GM18505 (cell line): ENCODE results near the gene SPIB.
"Not testable (repeated sequence)": the region's sequence is repeated elsewhere in the genome, so short reads cannot be mapped to it uniquely, and the experiment has no call there.

Experiments
- ATAC-seq: cut with Tn5 transposase; IDR thresholded peaks from one replicate; pipeline ENCODE4 v1.9.1; 2021; ENCODE audit not compliant: unreplicated experiment
- POLR2A ChIP-seq: IDR thresholded peaks from 4 replicates; pipeline ENCODE4 v1.6.1; 2011; ENCODE audit warnings: borderline replicate concordance; ENCODE audit not compliant: insufficient read depth, insufficient read length; ENCODE audit errors: extremely low read depth

SPIB gene

DNA sequence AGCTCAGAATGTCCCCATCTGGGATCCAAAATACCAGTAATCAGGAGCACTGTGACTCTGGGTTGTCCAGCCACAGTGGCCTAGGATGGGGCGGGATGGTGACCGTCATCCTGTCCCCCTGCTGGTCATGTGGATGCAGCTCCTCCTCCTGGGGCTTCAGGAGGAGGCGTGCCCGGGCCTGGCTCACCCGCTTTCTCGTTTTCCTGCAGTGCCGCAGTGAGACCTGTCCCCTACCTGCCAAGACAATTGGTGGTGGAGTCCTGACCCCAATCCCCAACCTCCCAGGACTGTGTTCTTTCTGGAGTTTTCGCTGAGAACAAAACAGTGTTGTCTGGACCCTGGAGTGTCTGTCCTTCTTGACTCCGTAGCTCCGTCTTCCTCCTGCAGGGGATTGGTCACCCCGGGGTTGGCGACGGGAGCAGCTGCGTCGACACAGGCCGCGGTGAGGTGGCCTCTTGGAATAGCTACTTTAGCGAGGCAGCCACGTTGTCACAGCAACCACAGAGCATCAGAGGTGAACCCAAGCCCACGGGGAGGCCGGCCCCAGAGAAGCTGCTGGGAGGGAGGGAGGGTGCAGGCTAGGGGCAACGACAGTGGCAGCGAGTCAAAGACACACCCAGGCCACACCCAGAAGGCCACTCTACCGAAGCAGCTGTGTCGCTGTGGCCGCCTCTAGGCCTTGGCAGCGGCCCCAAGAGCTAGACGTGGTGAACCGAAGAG lies 47.4 kb downstream of the SPIB start:
- ATAC-seq = no peak
- TF ChIP-seq POLR2A = no peak

DNA sequence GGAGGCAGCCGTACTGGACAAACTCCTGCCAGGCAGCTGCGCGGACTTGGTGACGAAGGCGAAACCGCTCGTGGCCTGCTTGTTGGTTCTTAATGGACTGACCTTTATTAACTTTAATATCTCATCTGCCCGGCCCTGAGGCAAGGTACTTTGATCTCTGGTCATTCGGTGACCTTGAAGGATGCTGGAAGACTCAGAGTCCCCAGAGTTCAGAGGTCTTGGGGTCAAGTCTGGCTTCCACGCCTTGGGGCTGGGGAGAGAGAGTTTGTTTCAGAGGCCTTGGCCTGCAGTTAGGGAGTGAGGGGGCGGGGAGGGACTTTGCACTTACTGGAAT lies 47.9 kb downstream of the SPIB start:
- TF ChIP-seq POLR2A = no peak
- no peak for ATAC-seq

DNA sequence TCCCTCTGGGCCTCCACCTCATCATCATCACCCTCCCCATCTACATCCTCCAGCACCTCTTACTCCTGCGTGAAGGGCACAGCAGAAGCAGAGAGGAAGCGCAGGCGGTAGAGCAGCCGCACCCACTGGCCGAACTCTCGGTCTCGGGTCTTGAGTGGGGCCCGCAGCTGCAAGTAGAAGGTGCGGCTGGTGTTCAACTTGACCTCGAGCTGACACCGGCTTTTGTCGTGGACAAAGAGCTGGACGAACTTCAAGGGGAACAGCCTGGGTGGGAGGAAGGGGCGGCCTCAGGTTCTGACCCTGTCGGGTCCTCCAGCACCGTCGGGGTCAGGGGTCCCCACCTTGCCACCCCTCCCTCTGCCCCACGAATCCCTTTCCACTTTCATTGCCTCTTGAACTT lies 48.8 kb downstream of the SPIB start:
- no peak for TF ChIP-seq POLR2A
- ATAC-seq = no peak

DNA sequence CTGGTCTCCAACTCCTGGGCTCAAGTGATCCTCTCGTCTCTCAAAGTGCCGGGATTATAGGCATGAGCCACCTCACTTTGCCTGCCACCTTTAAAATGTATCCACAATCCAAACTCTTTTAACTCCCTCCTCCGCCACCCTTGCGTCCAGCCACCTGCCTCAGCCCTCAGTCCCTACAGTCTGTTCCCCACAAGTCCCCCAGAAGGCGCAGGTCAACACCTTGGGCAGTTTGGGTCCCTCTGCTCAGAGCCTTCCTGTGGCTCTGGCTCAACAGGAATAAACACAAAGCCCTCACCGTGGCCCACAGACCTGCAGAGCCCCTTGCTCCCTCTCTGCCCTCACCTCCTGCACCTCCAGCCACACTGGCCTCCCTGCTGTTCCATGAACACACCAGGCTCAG lies 50.1 kb downstream of the SPIB start:
- TF ChIP-seq POLR2A = no peak

GRCh38 chr19:50473336-50473735 lies 54.6 kb downstream of the SPIB start:
- ATAC-seq = not testable (repeated sequence)

More for the DNA sequence above, 50.1 kb downstream of the SPIB start:
- no peak for ATAC-seq

- TF ChIP-seq POLR2A = no peak
- ATAC-seq = no peak
These were observed 56.4 kb downstream of the SPIB start for GRCh38 chr19:50475101-50475568.

DNA sequence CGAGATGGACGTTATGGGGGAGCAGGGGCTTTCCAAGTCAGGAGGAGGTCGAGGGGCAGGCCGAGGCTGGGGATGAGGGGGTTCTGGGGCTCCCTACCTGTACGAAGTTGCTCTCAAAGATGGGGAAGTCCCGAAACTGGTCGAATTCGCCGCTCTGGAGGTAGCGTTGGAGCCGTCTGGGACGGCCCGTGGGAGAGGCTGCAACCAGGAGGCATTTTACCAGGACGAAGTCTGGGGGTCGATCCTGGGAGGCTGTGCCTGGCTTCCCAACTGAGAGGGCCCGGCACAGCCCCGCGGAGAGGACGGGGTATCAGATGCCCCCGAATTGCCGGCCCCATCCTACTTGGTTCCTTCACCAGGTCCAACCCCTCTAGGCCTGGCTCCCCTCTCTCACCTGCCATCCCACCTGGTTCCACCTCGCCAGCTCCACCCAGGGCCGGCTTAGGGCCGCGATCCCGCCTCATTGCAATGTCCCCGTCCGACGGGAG lies 57.0 kb downstream of the SPIB start:
- peak; percentile 22 for ATAC-seq

GRCh38 chr19:50476224-50476906 lies 57.6 kb downstream of the SPIB start, which contains the start of the genes EMC10 and GARIN5A:
Gene EMC10, plus strand, starts transcription at chr19:50476507. Its CDS starts 38 bp downstream, at chr19:50476545.
Gene GARIN5A, minus strand, starts transcription at chr19:50476848. Its CDS starts 460 bp downstream, at chr19:50476388.
- ATAC-seq = peak; percentile 83
- peak; percentile 98 for TF ChIP-seq POLR2A

More for the DNA sequence above, 57.0 kb downstream of the SPIB start:
- TF ChIP-seq POLR2A = no peak

GRCh38 chr19:50476907-50477238 lies 58.1 kb downstream of the SPIB start:
- no peak for TF ChIP-seq POLR2A
- no peak for ATAC-seq

GRCh38 chr19:50477751-50478515 lies 59.2 kb downstream of the SPIB start:
- TF ChIP-seq POLR2A = no peak
- ATAC-seq = no peak

DNA sequence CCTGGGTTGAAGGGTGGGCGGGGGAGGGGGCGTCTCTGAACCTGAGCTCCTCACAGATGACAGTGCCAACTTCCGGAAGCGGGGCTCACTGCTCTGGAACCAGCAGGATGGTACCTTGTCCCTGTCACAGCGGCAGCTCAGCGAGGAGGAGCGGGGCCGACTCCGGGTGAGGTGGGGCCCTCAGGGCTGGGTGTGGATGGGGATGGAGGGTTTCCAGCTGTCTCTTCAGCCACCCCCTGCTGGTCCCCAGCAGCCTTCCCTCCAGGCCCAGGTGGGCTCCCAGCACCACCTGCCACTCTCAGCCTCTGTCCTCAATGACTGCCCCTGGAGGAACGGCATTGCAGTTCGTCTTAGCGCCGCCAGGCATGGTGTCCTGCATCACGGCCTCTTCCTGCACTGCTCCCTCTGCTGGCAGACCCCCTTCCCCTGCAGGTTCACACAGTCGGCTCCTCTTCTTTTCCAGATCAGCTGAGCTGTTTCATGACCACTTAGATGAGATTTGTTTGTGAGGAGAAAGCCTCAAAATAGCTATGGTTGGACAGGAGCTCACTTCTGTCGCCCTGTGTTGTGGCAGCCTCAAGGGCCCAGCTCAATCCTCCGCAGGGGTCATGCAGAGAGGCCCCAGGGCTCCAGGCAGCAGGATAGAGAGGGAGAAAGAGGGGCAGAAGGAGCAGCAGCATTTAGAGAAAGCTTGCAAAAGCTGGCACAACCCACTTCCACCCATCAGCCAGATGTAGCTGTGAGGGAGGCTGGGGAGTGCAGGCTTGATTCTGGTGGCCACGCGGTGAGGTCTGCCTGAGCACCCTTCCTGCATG lies 60.4 kb downstream of the SPIB start:
- no peak for TF ChIP-seq POLR2A
- ATAC-seq = no peak

DNA sequence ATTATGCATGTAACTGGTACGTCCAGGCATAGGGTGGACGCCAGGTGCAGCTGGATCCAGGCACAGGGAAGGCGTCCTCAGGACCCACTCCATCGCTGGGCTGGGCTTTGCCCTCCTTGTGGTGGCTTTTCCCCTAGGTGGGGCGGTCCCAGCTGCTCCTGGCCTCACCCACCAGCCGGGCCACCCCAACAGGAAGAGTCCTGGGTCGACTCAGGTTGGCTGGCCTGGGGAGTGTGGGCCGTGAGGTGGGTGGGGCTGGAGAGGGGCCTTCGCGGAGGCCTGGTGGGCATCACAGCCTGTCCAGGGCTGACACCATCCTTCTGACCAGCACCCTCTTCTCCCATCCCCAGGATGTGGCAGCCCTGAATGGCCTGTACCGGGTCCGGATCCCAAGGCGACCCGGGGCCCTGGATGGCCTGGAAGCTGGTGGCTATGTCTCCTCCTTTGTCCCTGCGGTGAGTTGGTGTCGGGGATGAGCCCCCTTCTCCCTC lies 61.1 kb downstream of the SPIB start:
- TF ChIP-seq POLR2A = no peak

More for the DNA sequence above, 61.1 kb downstream of the SPIB start:
- ATAC-seq = no peak
